Esophagus squamous epithelium (tissue), 4 donors: ENCODE results near the gene SLCO1C1.
A peak's percentile ranks its signal among the peaks of the same experiment; 100 is the strongest.

Source experiments
- POLR2A ChIP-seq, 4 donors: fragments of 450-650 bp; IDR thresholded peaks; one replicate each; pipeline ENCODE4 v1.6.1; 2017; ENCODE audit warnings: antibody characterized with exemption in 4 of 4, mild to moderate bottlenecking in 4 of 4, moderate library complexity in 3 of 4
- TF ChIP-seq, protein P1 (sequence below), 6 experiments: fragments of 450-650 bp in 4 of 6; fragments of 200-600 bp in 2 of 6; sonication (generic) in 2 of 6; IDR thresholded peaks; one replicate each; pipeline ENCODE4 v1.5.1; 2016 to 2019; ENCODE audit warnings: antibody characterized with exemption in 6 of 6, mild to moderate bottlenecking in 4 of 6, moderate library complexity in 4 of 6

DNA sequence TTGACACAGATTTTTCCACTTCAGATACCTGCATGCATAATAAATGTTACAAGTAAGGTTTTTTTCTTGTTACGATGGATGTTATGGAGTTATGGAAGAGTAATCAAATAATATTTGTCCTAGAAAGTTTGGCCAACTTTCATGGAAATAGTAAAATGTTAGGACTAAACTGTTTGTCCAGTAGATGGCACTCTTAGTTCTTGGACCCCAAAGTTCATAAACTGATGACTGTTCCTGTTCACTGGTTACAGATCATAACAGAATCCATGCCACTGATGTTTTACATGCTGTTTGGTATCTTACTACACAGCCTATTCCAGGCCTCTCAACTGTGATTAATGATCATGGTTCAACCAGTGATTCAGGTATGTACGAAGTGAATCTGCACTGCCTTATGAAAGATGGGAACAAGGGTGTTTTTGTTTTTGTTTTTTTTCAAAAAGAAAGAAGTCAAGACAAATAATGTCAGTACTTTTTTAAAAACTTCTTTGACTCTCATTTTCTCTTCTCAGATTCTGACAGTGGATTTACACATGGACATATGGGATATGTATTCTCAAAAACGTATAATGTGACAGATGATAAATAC is 48.8 kb upstream of the SLCO1C1 start:
- TF ChIP-seq, protein P1, sequence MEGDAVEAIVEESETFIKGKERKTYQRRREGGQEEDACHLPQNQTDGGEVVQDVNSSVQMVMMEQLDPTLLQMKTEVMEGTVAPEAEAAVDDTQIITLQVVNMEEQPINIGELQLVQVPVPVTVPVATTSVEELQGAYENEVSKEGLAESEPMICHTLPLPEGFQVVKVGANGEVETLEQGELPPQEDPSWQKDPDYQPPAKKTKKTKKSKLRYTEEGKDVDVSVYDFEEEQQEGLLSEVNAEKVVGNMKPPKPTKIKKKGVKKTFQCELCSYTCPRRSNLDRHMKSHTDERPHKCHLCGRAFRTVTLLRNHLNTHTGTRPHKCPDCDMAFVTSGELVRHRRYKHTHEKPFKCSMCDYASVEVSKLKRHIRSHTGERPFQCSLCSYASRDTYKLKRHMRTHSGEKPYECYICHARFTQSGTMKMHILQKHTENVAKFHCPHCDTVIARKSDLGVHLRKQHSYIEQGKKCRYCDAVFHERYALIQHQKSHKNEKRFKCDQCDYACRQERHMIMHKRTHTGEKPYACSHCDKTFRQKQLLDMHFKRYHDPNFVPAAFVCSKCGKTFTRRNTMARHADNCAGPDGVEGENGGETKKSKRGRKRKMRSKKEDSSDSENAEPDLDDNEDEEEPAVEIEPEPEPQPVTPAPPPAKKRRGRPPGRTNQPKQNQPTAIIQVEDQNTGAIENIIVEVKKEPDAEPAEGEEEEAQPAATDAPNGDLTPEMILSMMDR (IDR thresholded peaks at IDR 0.05) = peak in 3 of 6 experiments; percentile 28 to 41 (median 39)
- no peak for TF ChIP-seq POLR2A (IDR thresholded peaks at IDR 0.05)
